Neuronal stem cell (in vitro differentiated cells): ENCODE measurements around the gene GNAQ.

Experiments used
- DNase-seq: peaks from one replicate; pipeline ENCODE4 v3.0.0-alpha.2; 2013; ENCODE audit warnings: low spot score
- H2AFZ ChIP-seq: one replicate; pipeline ENCODE4 v1.6.1; 2013; ENCODE audit warnings: mild to moderate bottlenecking, low read length, inconsistent platforms
- H2AK5ac ChIP-seq: 2 replicates; pipeline ENCODE4 v1.6.1; 2013; ENCODE audit warnings: low read depth, mild to moderate bottlenecking, inconsistent platforms, low read length, moderate library complexity, mixed read lengths
- H2BK120ac ChIP-seq: 2 replicates; pipeline ENCODE4 v1.6.1; 2013; ENCODE audit warnings: low read depth, mild to moderate bottlenecking, inconsistent platforms, low read length, moderate library complexity, mixed read lengths
- H2BK12ac ChIP-seq: one replicate; pipeline ENCODE4 v1.6.1; 2013; ENCODE audit warnings: low read length, inconsistent platforms
- H2BK15ac ChIP-seq: 2 replicates; pipeline ENCODE4 v1.6.1; 2013; ENCODE audit warnings: mild to moderate bottlenecking, low read length, inconsistent platforms, mixed read lengths
- H2BK5ac ChIP-seq: one replicate; pipeline ENCODE4 v1.6.1; 2013; ENCODE audit warnings: inconsistent platforms, mild to moderate bottlenecking, low read length, moderate library complexity
- H3K14ac ChIP-seq: one replicate; pipeline ENCODE4 v1.6.1; 2013; ENCODE audit warnings: low read length, inconsistent platforms
- H3K18ac ChIP-seq: 2 replicates; pipeline ENCODE4 v1.6.1; 2013; ENCODE audit warnings: low read length, inconsistent platforms
- H3K23ac ChIP-seq: 2 replicates; pipeline ENCODE4 v1.6.1; 2013; ENCODE audit warnings: low read depth, mild to moderate bottlenecking, mixed read lengths, low read length, inconsistent platforms; ENCODE audit not compliant: poor library complexity
- H3K27ac ChIP-seq: replicated peaks from 3 replicates; pipeline ENCODE4 v1.5.1; 2013; ENCODE audit warnings: low read length, inconsistent platforms
- H3K27me3 ChIP-seq, 3 experiments: 2 replicates each; pipeline ENCODE4 v1.6.1; 2013; ENCODE audit warnings: low read length in 3 of 3, mild to moderate bottlenecking in 2 of 3, inconsistent platforms in 1 of 3, low read depth in 1 of 3, mixed read lengths in 1 of 3, moderate library complexity in 1 of 3; ENCODE audit not compliant: control insufficient read depth in 3 of 3, insufficient read depth in 3 of 3
- H3K36me3 ChIP-seq, 2 donors: replicated peaks in 1 of 2; 2 replicates each; pipeline ENCODE4 v1.6.1; 2013; ENCODE audit warnings: low read length in 2 of 2; ENCODE audit not compliant: control insufficient read depth in 2 of 2, insufficient read depth in 2 of 2
- H3K4ac ChIP-seq: 2 replicates; pipeline ENCODE4 v1.6.1; 2013; ENCODE audit warnings: inconsistent platforms, mild to moderate bottlenecking, low read length, moderate library complexity
- H3K4me1 ChIP-seq, 2 donors: 1 replicate in 1 of 2; 2 replicates in 1 of 2; pipeline ENCODE4 v1.6.1; 2013; ENCODE audit warnings: low read length in 2 of 2, low read depth in 1 of 2; ENCODE audit not compliant: control insufficient read depth in 2 of 2, insufficient read depth in 1 of 2
- H3K4me2 ChIP-seq: one replicate; pipeline ENCODE4 v1.6.1; 2013; ENCODE audit warnings: mild to moderate bottlenecking, low read length, inconsistent platforms; ENCODE audit not compliant: insufficient read depth, poor library complexity, severe bottlenecking
- H3K4me3 ChIP-seq, 2 donors: 2 replicates each; pipeline ENCODE4 v1.5.1; 2013; ENCODE audit warnings: low read length in 2 of 2, mild to moderate bottlenecking in 2 of 2, inconsistent platforms in 1 of 2, moderate library complexity in 1 of 2
- H3K79me1 ChIP-seq: one replicate; pipeline ENCODE4 v1.6.1; 2013; ENCODE audit warnings: low read depth, mild to moderate bottlenecking, inconsistent platforms, low read length, moderate library complexity
- H3K9ac ChIP-seq: one replicate; pipeline ENCODE4 v1.6.1; 2013; ENCODE audit warnings: mild to moderate bottlenecking, low read depth, low read length, inconsistent platforms; ENCODE audit not compliant: poor library complexity
- H3K9me3 ChIP-seq, 2 donors: replicated peaks in 1 of 2; 2 replicates each; pipeline versions ENCODE3 to v1.6.1; 2013; ENCODE audit warnings: low read length in 2 of 2, mild to moderate bottlenecking in 2 of 2, inconsistent platforms in 1 of 2, low read depth in 1 of 2, mixed read lengths in 1 of 2, moderate library complexity in 1 of 2; ENCODE audit not compliant: control insufficient read depth in 2 of 2, insufficient read depth in 1 of 2
- H4K8ac ChIP-seq: one replicate; pipeline ENCODE4 v1.6.1; 2013; ENCODE audit warnings: low read depth, mild to moderate bottlenecking, inconsistent platforms, low read length, moderate library complexity
- H4K91ac ChIP-seq: one replicate; pipeline ENCODE4 v1.6.1; 2013; ENCODE audit warnings: low read length, low read depth, mild to moderate bottlenecking, inconsistent platforms; ENCODE audit not compliant: poor library complexity
- WGBS, 2 donors: extraction: QIAGEN DNeasy Blood & Tissue Kit; methylation state at CpG; one replicate each; pipeline ENCODE4 v1.1.7; 2013; ENCODE audit warnings: missing lambda C conversion rate in 2 of 2, mixed read lengths in 1 of 2; ENCODE audit not compliant: insufficient read length in 2 of 2, insufficient replicate concordance in 1 of 2; ENCODE audit errors: extremely low coverage in 2 of 2; 5-methylcytosine and 5-hydroxymethylcytosine counted together

GNAQ gene

GRCh38 chr9:77926371-77926878, 105.2 kb downstream of the GNAQ start:
- DNase-seq = no peak
- no peak overlapping the region for H3K4me3 ChIP-seq

GRCh38 chr9:77922591-77922990, 109.0 kb downstream of the GNAQ start:
- no peak overlapping the region for H3K18ac ChIP-seq
- H2AK5ac ChIP-seq = no peak overlapping the region
- peaks cover 2 to 47% of the 10 kb centered on the region in 2 donors for H3K36me3 ChIP-seq
- H2BK15ac ChIP-seq = no peak overlapping the region
- no peak overlapping the region for H4K8ac ChIP-seq
- H3K79me1 ChIP-seq = no peaks in the 10 kb centered on the region
- H3K23ac ChIP-seq = no peak overlapping the region
- no peak overlapping the region for H3K4me3 ChIP-seq
- no peaks in the 10 kb centered on the region for H3K4me1 ChIP-seq
- H3K9me3 ChIP-seq = peaks cover 0 to 8% of the 10 kb centered on the region in 2 donors
- no CpG with 5 or more reads among the region's 5 CpGs for WGBS, 2 donors
- no peak overlapping the region for H2BK12ac ChIP-seq
- H2AFZ ChIP-seq = no peak overlapping the region
- no peak overlapping the region for H4K91ac ChIP-seq
- no peak overlapping the region for H2BK5ac ChIP-seq
- no peak overlapping the region for H3K4ac ChIP-seq
- H3K9ac ChIP-seq = no peak overlapping the region
- DNase-seq = no peak
- H2BK120ac ChIP-seq = no peak overlapping the region
- H3K14ac ChIP-seq = no peak overlapping the region
- H3K27ac ChIP-seq = no peak overlapping the region
- H3K27me3 ChIP-seq = no peaks in the 10 kb centered on the region
- H3K4me2 ChIP-seq = no peak overlapping the region

More at GRCh38 chr9:77926371-77926878, 105.2 kb downstream of the GNAQ start:
- no peaks in the 10 kb centered on the region for H3K27me3 ChIP-seq
- no peak overlapping the region for H3K18ac ChIP-seq
- no peak overlapping the region for H2AFZ ChIP-seq
- H3K23ac ChIP-seq = no peak overlapping the region
- peaks cover 0 to 8% of the 10 kb centered on the region in 2 donors for H3K9me3 ChIP-seq
- H3K14ac ChIP-seq = no peak overlapping the region
- H3K4me2 ChIP-seq = no peak overlapping the region
- H2BK15ac ChIP-seq = no peak overlapping the region
- no peak overlapping the region for H2BK120ac ChIP-seq
- H4K91ac ChIP-seq = no peak overlapping the region
- no peak overlapping the region for H2AK5ac ChIP-seq
- H3K79me1 ChIP-seq = no peaks in the 10 kb centered on the region
- no peak overlapping the region for H2BK12ac ChIP-seq
- no peak overlapping the region for H3K4ac ChIP-seq
- H3K36me3 ChIP-seq = peaks cover 0 to 16% of the 10 kb centered on the region in 2 donors
- no peak overlapping the region for H2BK5ac ChIP-seq
- no peak overlapping the region for H3K27ac ChIP-seq
- no peak overlapping the region for H3K9ac ChIP-seq
- H3K4me1 ChIP-seq = no peaks in the 10 kb centered on the region
- H4K8ac ChIP-seq = no peak overlapping the region

GRCh38 chr9:77917800-77918199, 113.8 kb downstream of the GNAQ start:
- Histone ChIP-seq H3K23ac (no peak overlapping the region), H3K9ac (no peak overlapping the region), H2BK15ac (no peak overlapping the region), H3K9me3 (peaks cover 0 to 8% of the 10 kb centered on the region in 2 donors), H3K4ac (no peak overlapping the region), H3K18ac (no peak overlapping the region), H2AK5ac (no peak overlapping the region), H2BK120ac (no peak overlapping the region), H4K91ac (no peak overlapping the region), H3K4me2 (no peak overlapping the region), H2BK12ac (no peak overlapping the region), H3K14ac (no peak overlapping the region), H2BK5ac (no peak overlapping the region), H4K8ac (no peak overlapping the region), H2AFZ (no peak overlapping the region), H3K79me1 (no peaks in the 10 kb centered on the region), H3K4me1 (peaks cover 0 to 4% of the 10 kb centered on the region in 2 donors), H3K27me3 (no peaks in the 10 kb centered on the region), H3K27ac (no peak overlapping the region), H3K4me3 (no peak overlapping the region), H3K36me3 (peaks cover 2 to 57% of the 10 kb centered on the region in 2 donors)
- WGBS, 2 donors = no CpG with 5 or more reads among the region's 3 CpGs
- no peak for DNase-seq

GRCh38 chr9:77916820-77917219, 114.8 kb downstream of the GNAQ start:
- Histone ChIP-seq H3K4me3 (no peak overlapping the region), H2AK5ac (no peak overlapping the region), H3K9me3 (peaks cover 0 to 8% of the 10 kb centered on the region in 2 donors), H4K91ac (no peak overlapping the region), H3K18ac (no peak overlapping the region), H2BK120ac (no peak overlapping the region), H3K9ac (no peak overlapping the region), H2BK5ac (no peak overlapping the region), H4K8ac (no peak overlapping the region), H3K79me1 (no peaks in the 10 kb centered on the region), H3K36me3 (peaks cover 2 to 49% of the 10 kb centered on the region in 2 donors), H3K4ac (no peak overlapping the region), H3K23ac (no peak overlapping the region), H2AFZ (no peak overlapping the region), H3K4me2 (no peak overlapping the region), H2BK12ac (no peak overlapping the region), H3K27me3 (no peaks in the 10 kb centered on the region), H3K14ac (no peak overlapping the region), H3K4me1 (peaks cover 0 to 4% of the 10 kb centered on the region in 2 donors), H2BK15ac (no peak overlapping the region), H3K27ac (peak overlapping the region; percentile 59)
- whole genome bisulfite sequencing, 2 donors = no CpG with 5 or more reads among the region's 3 CpGs
- DNase-seq = no peak
